GM12878 (cell line): ENCODE measurements around the gene OR4D5.

Experiments used
- ASH2L ChIP-seq: fragments of 300-600, 200-600 bp; sonication (generic); IDR thresholded peaks from 2 replicates; pipeline ENCODE4 v1.6.1; 2017; ENCODE audit warnings: low read depth, mild to moderate bottlenecking, borderline replicate concordance
- CTCF ChIP-seq, 3 experiments: IDR thresholded peaks in 2 of 3; conservative IDR thresholded peaks in 1 of 3; 2 replicates each; pipeline ENCODE4 v1.5.1; 2011; ENCODE audit warnings: low read depth in 3 of 3, low read length in 3 of 3, mild to moderate bottlenecking in 3 of 3, control low read depth in 2 of 3, moderate library complexity in 2 of 3, inconsistent platforms in 1 of 3, mixed read lengths in 1 of 3; ENCODE audit not compliant: control insufficient read depth in 2 of 3, insufficient read depth in 1 of 3; ENCODE audit errors: extremely low read depth in 1 of 3
- EGR1 ChIP-seq, 2 experiments: IDR thresholded peaks; 1 replicate in 1 of 2; 2 replicates in 1 of 2; pipeline ENCODE4 v1.6.1; 2011 to 2012; ENCODE audit warnings: low read depth in 2 of 2, low read length in 2 of 2, borderline replicate concordance in 1 of 2, mild to moderate bottlenecking in 1 of 2, moderate library complexity in 1 of 2
- EP300 ChIP-seq, 2 experiments: fragments of 150-350 bp in 1 of 2; IDR thresholded peaks; 2 replicates each; pipeline ENCODE4 v1.6.1; 2011 to 2012; ENCODE audit warnings: low read depth in 2 of 2, low read length in 2 of 2, borderline replicate concordance in 1 of 2, improper control_type of control experiment in 1 of 2, inconsistent platforms in 1 of 2; ENCODE audit not compliant: control insufficient read depth in 1 of 2
- RFX5 ChIP-seq: IDR thresholded peaks from 2 replicates; pipeline ENCODE4 v1.6.1; 2011; ENCODE audit warnings: low read depth, low read length, improper control_type of control experiment
- SREBF2 ChIP-seq: IDR thresholded peaks from 2 replicates; pipeline ENCODE4 v1.6.1; 2012; ENCODE audit warnings: mild to moderate bottlenecking, low read length
- USF1 ChIP-seq: IDR thresholded peaks from 2 replicates; pipeline ENCODE4 v1.6.1; 2011; ENCODE audit warnings: borderline replicate concordance, low read depth, mild to moderate bottlenecking, moderate library complexity, mixed read lengths, low read length; ENCODE audit not compliant: insufficient read depth; ENCODE audit errors: extremely low read length
- YY1 ChIP-seq: IDR thresholded peaks from 2 replicates; pipeline ENCODE4 v1.6.1; 2011; ENCODE audit warnings: low read depth, mild to moderate bottlenecking, low read length

GRCh38 chr11:123905826-123906225 lies 33.6 kb upstream of the OR4D5 start:
- TF ChIP-seq ASH2L (no peak), YY1 (no peak), EP300 (IDR thresholded peaks at IDR 0.05; ENCODE audit: borderline replicate concordance in 1 of 2, control insufficient read depth in 1 of 2, low read depth in 2 of 2, low read length in 2 of 2) (no peak), USF1 (no peak), SREBF2 (no peak), EGR1 (IDR thresholded peaks at IDR 0.05; ENCODE audit: borderline replicate concordance in 1 of 2, low read depth in 2 of 2, low read length in 2 of 2) (no peak), CTCF (IDR thresholded peaks at IDR 0.05 in 2 of 3, conservative IDR thresholded peaks at IDR 0.05 in 1 of 3; ENCODE audit: control insufficient read depth in 2 of 3, extremely low read depth in 1 of 3, insufficient read depth in 1 of 3, low read depth in 3 of 3, low read length in 3 of 3) (no peak), RFX5 (no peak)
